GM23338 (cell line): ENCODE measurements around the gene CPXM2. TPM values are rescaled to one million over a fixed set of nuclear protein-coding genes. Genes with fewer than 3 reads are reported as not detected.

ENCODE experiments used
- ATAC-seq: fragments of 200-7000 bp; cut with Tn5 transposase; 3 replicates; pipeline ENCODE4 v1.9.1; 2020
- DNase-seq: peaks from one replicate; pipeline ENCODE4 v3.0.0-alpha.2; 2015; ENCODE audit warnings: low spot score
- H2AFZ ChIP-seq: fragments of 200-600 bp; sonication (generic); 2 replicates; pipeline ENCODE4 v1.8.0; 2016; ENCODE audit warnings: antibody characterized with exemption, mild to moderate bottlenecking, moderate library complexity
- H3F3A ChIP-seq: fragments of 200-600 bp; sonication (generic); replicated peaks from 2 replicates; pipeline ENCODE4 v1.8.0; 2017; ENCODE audit warnings: antibody characterized with exemption, mixed run types, low read depth
- H3K27ac ChIP-seq: fragments of 200-600 bp; sonication (generic); 2 replicates; pipeline ENCODE4 v1.6.1; 2016; ENCODE audit warnings: low read depth
- H3K27me3 ChIP-seq: fragments of 200-600 bp; sonication (generic); 2 replicates; pipeline ENCODE4 v1.8.0; 2016; ENCODE audit warnings: mild to moderate bottlenecking, mixed run types, moderate library complexity; ENCODE audit not compliant: insufficient read depth
- H3K36me3 ChIP-seq: fragments of 200-600 bp; sonication (generic); 2 replicates; pipeline ENCODE4 v1.8.0; 2016; ENCODE audit warnings: mild to moderate bottlenecking; ENCODE audit not compliant: insufficient read depth
- H3K4me1 ChIP-seq: fragments of 200-600 bp; sonication (generic); 2 replicates; pipeline ENCODE4 v1.8.0; 2016; ENCODE audit warnings: mild to moderate bottlenecking, moderate library complexity; ENCODE audit not compliant: insufficient read depth
- H3K4me2 ChIP-seq: fragments of 200-600 bp; sonication (generic); 2 replicates; pipeline ENCODE4 v1.7.1; 2017; ENCODE audit warnings: mixed run types
- H3K4me3 ChIP-seq: fragments of 200-600 bp; sonication (generic); 2 replicates; pipeline ENCODE4 v1.6.1; 2016; ENCODE audit warnings: mixed run types
- H3K79me2 ChIP-seq: fragments of 200-600 bp; sonication (generic); replicated peaks from 2 replicates; pipeline ENCODE4 v1.8.0; 2017; ENCODE audit warnings: mild to moderate bottlenecking; ENCODE audit not compliant: insufficient read depth
- H3K9me2 ChIP-seq: fragments of 200-600 bp; sonication (generic); 2 replicates; pipeline ENCODE4 v1.8.0; 2017; ENCODE audit not compliant: insufficient read depth
- H4K20me1 ChIP-seq: fragments of 200-600 bp; sonication (generic); replicated peaks from 2 replicates; pipeline ENCODE4 v1.8.0; 2017; ENCODE audit warnings: mild to moderate bottlenecking; ENCODE audit not compliant: insufficient read depth
- H3K27ac Mint-ChIP-seq: 2 replicates; pipeline ENCODE4 v1.8.0; 2020; ENCODE audit warnings: inconsistent platforms, mild to moderate bottlenecking, moderate library complexity, mixed read lengths
- H3K27me3 Mint-ChIP-seq: 3 replicates; pipeline ENCODE4 v1.8.0; 2022; ENCODE audit warnings: low read depth, mild to moderate bottlenecking, moderate library complexity, mixed read lengths, inconsistent platforms; ENCODE audit not compliant: insufficient read depth, poor library complexity
- H3K36me3 Mint-ChIP-seq: 3 replicates; pipeline ENCODE4 v1.8.0; 2021; ENCODE audit warnings: low read depth, mild to moderate bottlenecking, inconsistent platforms, moderate library complexity, mixed read lengths
- H3K4me1 Mint-ChIP-seq: 3 replicates; pipeline ENCODE4 v1.8.0; 2020; ENCODE audit warnings: mild to moderate bottlenecking, inconsistent platforms, mixed read lengths
- H3K4me3 Mint-ChIP-seq: 3 replicates; pipeline ENCODE4 v1.8.0; 2021; ENCODE audit warnings: moderate library complexity, mild to moderate bottlenecking, inconsistent platforms, mixed read lengths
- H3K9me3 Mint-ChIP-seq: 3 replicates; pipeline ENCODE4 v1.8.0; 2020; ENCODE audit warnings: moderate library complexity, mild to moderate bottlenecking, inconsistent platforms, mixed read lengths
- CREB1 ChIP-seq: fragments of 250-450 bp; sonication (Bioruptor Pico); IDR thresholded peaks from 2 replicates; pipeline ENCODE4 v1.5.0; 2020; ENCODE audit warnings: low read depth, mild to moderate bottlenecking, moderate library complexity
- EZH2 ChIP-seq: fragments of 200-600 bp; sonication (generic); IDR thresholded peaks from one replicate; pipeline ENCODE4 v1.8.0; 2017; ENCODE audit warnings: antibody characterized with exemption, mild to moderate bottlenecking, low read depth; ENCODE audit not compliant: unreplicated experiment
- EZH2phosphoT487 ChIP-seq: fragments of 200-600 bp; sonication (generic); IDR thresholded peaks from one replicate; pipeline ENCODE4 v1.8.1; 2018; ENCODE audit warnings: antibody characterized with exemption; ENCODE audit not compliant: unreplicated experiment
- JUNB ChIP-seq: IDR thresholded peaks from one replicate; pipeline ENCODE4 v1.6.1; 2016; ENCODE audit warnings: antibody characterized with exemption; ENCODE audit not compliant: unreplicated experiment
- NANOG ChIP-seq: IDR thresholded peaks from 2 replicates; pipeline ENCODE4 v1.6.1; 2016; ENCODE audit warnings: antibody characterized with exemption, borderline replicate concordance
- POLR2AphosphoS5 ChIP-seq: IDR thresholded peaks from 2 replicates; pipeline ENCODE4 v1.6.1; 2016; ENCODE audit warnings: antibody characterized with exemption, low read depth
- STAT1 ChIP-seq: IDR thresholded peaks from one replicate; pipeline ENCODE4 v1.6.1; 2016; ENCODE audit warnings: antibody characterized with exemption; ENCODE audit not compliant: unreplicated experiment
- ZNF114 ChIP-seq: fragments of 250-450 bp; sonication (Bioruptor Pico); IDR thresholded peaks from 2 replicates; pipeline ENCODE4 v1.5.0; 2020; ENCODE audit warnings: mild to moderate bottlenecking, moderate library complexity
- ZNF331 ChIP-seq: fragments of 250-450 bp; sonication (Bioruptor Pico); IDR thresholded peaks from 2 replicates; pipeline ENCODE4 v1.5.0; 2020; ENCODE audit warnings: low read depth, mild to moderate bottlenecking, moderate library complexity
- polyA plus RNA-seq: library from polyadenylated mRNA; unstranded; fragments of >200 nt; fragmentation: Nextera tagmentation; extraction: Ambion mirVana; gene quantifications from 2 replicates; pipeline ENCODE4 v1.2.1, GENCODE V29; 2016
- total RNA-seq: library from RNA; depleted of rRNA; stranded (reverse); fragments of >200 nt; shearing (Covaris generic); gene quantifications from 2 replicates; pipeline ENCODE4 v1.2.3, GENCODE V29; 2014
- TF ChIP-seq, protein P1 (sequence below): IDR thresholded peaks from 2 replicates; pipeline ENCODE4 v1.6.1; 2016; ENCODE audit warnings: antibody characterized with exemption
- TF ChIP-seq, protein P2 (sequence below), 2 experiments: fragments of 200-600 bp in 1 of 2; sonication (generic) in 1 of 2; conservative IDR thresholded peaks; 2 replicates each; pipeline versions ENCODE4 v1.5.1 to v1.6.1; 2016 to 2017; ENCODE audit warnings: antibody characterized with exemption in 2 of 2, low read depth in 2 of 2, mild to moderate bottlenecking in 2 of 2, moderate library complexity in 1 of 2
- TF ChIP-seq, protein P3 (sequence below): IDR thresholded peaks from one replicate; pipeline ENCODE4 v1.6.1; 2018; ENCODE audit warnings: antibody characterized with exemption; ENCODE audit not compliant: unreplicated experiment
- TF ChIP-seq, protein P4 (sequence below): fragments of 250-450 bp; sonication (Bioruptor Pico); IDR thresholded peaks from 2 replicates; pipeline ENCODE4 v1.5.0; 2020; ENCODE audit warnings: mild to moderate bottlenecking, moderate library complexity

CPXM2 gene
- total and polyA plus RNA-seq, 2 experiments from 2014 or later: 1.6 to 8.1 TPM

DNA sequence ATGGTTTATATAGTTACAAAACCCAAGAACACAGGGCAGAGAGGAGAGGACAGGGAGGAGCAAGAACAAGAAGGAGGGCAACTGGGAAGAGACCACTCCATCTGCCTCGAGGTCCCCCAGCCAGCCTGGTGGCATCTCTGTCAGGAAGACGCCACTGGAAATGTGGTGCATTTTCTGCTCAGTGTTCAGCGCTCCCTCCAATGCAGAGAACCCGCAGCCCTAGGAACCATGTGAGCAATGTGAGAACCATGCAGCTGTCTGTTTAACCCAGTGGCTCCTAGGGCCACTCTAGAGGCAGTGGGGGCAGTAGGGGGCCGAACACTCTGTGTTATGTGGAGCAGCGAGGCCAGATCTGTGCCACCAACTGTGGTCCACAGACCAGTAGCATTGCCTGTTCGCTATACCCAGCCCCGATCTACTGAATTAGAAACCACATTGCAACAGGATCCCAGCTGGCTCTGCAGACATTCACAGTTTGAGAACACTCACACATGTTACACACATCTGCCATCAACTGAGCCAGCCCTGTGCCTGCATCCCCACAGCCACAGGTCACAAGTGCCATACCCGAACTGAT is 110.2 kb downstream of the CPXM2 start:
- Histone ChIP-seq H3K36me3 (no peaks in the 10 kb centered on the region), H3K27ac (no peak overlapping the region), H3K9me2 (no peaks in the 10 kb centered on the region), H3K4me2 (peak overlapping the region; percentile 16), H3K4me1 (peaks cover 30% of the 10 kb centered on the region), H3K79me2 (no peaks in the 10 kb centered on the region), H3F3A (no peaks in the 10 kb centered on the region), H4K20me1 (no peaks in the 10 kb centered on the region; the same call in 1 of the 2 replicates), H3K27me3 (peaks cover 28% of the 10 kb centered on the region), H3K4me3 (no peak overlapping the region), H2AFZ (no peak overlapping the region)
- Mint-ChIP-seq H3K27ac (no peak overlapping the region), H3K4me1 (peaks cover 35% of the 10 kb centered on the region), H3K36me3 (no peaks in the 10 kb centered on the region; the same call in 2 of the 3 replicates), H3K9me3 (no peaks in the 10 kb centered on the region), H3K27me3 (peaks cover 11% of the 10 kb centered on the region), H3K4me3 (no peak overlapping the region)
- no peak for DNase-seq
- no peak; the same call in 2 of the 3 replicates for ATAC-seq
- no peak for TF ChIP-seq POLR2AphosphoS5
- no peak for TF ChIP-seq EZH2
- TF ChIP-seq EZH2phosphoT487: no peak
- no peak for TF ChIP-seq ZNF331 (CRISPR knock-in tag)
- TF ChIP-seq, protein P1, sequence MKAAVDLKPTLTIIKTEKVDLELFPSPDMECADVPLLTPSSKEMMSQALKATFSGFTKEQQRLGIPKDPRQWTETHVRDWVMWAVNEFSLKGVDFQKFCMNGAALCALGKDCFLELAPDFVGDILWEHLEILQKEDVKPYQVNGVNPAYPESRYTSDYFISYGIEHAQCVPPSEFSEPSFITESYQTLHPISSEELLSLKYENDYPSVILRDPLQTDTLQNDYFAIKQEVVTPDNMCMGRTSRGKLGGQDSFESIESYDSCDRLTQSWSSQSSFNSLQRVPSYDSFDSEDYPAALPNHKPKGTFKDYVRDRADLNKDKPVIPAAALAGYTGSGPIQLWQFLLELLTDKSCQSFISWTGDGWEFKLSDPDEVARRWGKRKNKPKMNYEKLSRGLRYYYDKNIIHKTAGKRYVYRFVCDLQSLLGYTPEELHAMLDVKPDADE: no peak
- TF ChIP-seq, protein P2, sequence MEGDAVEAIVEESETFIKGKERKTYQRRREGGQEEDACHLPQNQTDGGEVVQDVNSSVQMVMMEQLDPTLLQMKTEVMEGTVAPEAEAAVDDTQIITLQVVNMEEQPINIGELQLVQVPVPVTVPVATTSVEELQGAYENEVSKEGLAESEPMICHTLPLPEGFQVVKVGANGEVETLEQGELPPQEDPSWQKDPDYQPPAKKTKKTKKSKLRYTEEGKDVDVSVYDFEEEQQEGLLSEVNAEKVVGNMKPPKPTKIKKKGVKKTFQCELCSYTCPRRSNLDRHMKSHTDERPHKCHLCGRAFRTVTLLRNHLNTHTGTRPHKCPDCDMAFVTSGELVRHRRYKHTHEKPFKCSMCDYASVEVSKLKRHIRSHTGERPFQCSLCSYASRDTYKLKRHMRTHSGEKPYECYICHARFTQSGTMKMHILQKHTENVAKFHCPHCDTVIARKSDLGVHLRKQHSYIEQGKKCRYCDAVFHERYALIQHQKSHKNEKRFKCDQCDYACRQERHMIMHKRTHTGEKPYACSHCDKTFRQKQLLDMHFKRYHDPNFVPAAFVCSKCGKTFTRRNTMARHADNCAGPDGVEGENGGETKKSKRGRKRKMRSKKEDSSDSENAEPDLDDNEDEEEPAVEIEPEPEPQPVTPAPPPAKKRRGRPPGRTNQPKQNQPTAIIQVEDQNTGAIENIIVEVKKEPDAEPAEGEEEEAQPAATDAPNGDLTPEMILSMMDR (conservative IDR thresholded peaks at IDR 0.05; ENCODE audit: low read depth in 2 of 2): no peak
- TF ChIP-seq, protein P3, sequence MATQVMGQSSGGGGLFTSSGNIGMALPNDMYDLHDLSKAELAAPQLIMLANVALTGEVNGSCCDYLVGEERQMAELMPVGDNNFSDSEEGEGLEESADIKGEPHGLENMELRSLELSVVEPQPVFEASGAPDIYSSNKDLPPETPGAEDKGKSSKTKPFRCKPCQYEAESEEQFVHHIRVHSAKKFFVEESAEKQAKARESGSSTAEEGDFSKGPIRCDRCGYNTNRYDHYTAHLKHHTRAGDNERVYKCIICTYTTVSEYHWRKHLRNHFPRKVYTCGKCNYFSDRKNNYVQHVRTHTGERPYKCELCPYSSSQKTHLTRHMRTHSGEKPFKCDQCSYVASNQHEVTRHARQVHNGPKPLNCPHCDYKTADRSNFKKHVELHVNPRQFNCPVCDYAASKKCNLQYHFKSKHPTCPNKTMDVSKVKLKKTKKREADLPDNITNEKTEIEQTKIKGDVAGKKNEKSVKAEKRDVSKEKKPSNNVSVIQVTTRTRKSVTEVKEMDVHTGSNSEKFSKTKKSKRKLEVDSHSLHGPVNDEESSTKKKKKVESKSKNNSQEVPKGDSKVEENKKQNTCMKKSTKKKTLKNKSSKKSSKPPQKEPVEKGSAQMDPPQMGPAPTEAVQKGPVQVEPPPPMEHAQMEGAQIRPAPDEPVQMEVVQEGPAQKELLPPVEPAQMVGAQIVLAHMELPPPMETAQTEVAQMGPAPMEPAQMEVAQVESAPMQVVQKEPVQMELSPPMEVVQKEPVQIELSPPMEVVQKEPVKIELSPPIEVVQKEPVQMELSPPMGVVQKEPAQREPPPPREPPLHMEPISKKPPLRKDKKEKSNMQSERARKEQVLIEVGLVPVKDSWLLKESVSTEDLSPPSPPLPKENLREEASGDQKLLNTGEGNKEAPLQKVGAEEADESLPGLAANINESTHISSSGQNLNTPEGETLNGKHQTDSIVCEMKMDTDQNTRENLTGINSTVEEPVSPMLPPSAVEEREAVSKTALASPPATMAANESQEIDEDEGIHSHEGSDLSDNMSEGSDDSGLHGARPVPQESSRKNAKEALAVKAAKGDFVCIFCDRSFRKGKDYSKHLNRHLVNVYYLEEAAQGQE: no peak
- no peak for TF ChIP-seq STAT1
- TF ChIP-seq, protein P4, sequence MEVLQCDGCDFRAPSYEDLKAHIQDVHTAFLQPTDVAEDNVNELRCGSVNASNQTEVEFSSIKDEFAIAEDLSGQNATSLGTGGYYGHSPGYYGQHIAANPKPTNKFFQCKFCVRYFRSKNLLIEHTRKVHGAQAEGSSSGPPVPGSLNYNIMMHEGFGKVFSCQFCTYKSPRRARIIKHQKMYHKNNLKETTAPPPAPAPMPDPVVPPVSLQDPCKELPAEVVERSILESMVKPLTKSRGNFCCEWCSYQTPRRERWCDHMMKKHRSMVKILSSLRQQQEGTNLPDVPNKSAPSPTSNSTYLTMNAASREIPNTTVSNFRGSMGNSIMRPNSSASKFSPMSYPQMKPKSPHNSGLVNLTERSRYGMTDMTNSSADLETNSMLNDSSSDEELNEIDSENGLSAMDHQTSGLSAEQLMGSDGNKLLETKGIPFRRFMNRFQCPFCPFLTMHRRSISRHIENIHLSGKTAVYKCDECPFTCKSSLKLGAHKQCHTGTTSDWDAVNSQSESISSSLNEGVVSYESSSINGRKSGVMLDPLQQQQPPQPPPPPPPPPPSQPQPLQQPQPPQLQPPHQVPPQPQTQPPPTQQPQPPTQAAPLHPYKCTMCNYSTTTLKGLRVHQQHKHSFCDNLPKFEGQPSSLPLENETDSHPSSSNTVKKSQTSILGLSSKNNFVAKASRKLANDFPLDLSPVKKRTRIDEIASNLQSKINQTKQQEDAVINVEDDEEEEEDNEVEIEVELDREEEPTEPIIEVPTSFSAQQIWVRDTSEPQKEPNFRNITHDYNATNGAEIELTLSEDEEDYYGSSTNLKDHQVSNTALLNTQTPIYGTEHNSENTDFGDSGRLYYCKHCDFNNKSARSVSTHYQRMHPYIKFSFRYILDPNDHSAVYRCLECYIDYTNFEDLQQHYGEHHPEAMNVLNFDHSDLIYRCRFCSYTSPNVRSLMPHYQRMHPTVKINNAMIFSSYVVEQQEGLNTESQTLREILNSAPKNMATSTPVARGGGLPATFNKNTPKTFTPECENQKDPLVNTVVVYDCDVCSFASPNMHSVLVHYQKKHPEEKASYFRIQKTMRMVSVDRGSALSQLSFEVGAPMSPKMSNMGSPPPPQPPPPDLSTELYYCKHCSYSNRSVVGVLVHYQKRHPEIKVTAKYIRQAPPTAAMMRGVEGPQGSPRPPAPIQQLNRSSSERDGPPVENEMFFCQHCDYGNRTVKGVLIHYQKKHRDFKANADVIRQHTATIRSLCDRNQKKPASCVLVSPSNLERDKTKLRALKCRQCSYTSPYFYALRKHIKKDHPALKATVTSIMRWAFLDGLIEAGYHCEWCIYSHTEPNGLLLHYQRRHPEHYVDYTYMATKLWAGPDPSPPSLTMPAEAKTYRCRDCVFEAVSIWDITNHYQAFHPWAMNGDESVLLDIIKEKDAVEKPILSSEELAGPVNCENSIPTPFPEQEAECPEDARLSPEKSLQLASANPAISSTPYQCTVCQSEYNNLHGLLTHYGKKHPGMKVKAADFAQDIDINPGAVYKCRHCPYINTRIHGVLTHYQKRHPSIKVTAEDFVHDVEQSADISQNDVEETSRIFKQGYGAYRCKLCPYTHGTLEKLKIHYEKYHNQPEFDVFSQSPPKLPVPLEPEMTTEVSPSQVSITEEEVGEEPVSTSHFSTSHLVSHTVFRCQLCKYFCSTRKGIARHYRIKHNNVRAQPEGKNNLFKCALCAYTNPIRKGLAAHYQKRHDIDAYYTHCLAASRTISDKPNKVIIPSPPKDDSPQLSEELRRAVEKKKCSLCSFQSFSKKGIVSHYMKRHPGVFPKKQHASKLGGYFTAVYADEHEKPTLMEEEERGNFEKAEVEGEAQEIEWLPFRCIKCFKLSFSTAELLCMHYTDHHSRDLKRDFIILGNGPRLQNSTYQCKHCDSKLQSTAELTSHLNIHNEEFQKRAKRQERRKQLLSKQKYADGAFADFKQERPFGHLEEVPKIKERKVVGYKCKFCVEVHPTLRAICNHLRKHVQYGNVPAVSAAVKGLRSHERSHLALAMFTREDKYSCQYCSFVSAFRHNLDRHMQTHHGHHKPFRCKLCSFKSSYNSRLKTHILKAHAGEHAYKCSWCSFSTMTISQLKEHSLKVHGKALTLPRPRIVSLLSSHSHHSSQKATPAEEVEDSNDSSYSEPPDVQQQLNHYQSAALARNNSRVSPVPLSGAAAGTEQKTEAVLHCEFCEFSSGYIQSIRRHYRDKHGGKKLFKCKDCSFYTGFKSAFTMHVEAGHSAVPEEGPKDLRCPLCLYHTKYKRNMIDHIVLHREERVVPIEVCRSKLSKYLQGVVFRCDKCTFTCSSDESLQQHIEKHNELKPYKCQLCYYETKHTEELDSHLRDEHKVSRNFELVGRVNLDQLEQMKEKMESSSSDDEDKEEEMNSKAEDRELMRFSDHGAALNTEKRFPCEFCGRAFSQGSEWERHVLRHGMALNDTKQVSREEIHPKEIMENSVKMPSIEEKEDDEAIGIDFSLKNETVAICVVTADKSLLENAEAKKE (CRISPR knock-in tag): no peak
- no peak for TF ChIP-seq ZNF114
- TF ChIP-seq NANOG: no peak
- TF ChIP-seq CREB1 (CRISPR knock-in tag): no peak
- no peak for TF ChIP-seq JUNB
